GM18502 (cell line): Measurements from ENCODE around the gene NDFIP1.
"Not testable (repeated sequence)": the region's sequence is repeated elsewhere in the genome, so short reads cannot be mapped to it uniquely, and the experiment has no call there.

ENCODE experiments used
- ATAC-seq: cut with Tn5 transposase; IDR thresholded peaks from one replicate; pipeline ENCODE4 v1.9.1; 2021; ENCODE audit warnings: mild to moderate bottlenecking; ENCODE audit not compliant: unreplicated experiment, poor library complexity

The NDFIP1 gene

DNA sequence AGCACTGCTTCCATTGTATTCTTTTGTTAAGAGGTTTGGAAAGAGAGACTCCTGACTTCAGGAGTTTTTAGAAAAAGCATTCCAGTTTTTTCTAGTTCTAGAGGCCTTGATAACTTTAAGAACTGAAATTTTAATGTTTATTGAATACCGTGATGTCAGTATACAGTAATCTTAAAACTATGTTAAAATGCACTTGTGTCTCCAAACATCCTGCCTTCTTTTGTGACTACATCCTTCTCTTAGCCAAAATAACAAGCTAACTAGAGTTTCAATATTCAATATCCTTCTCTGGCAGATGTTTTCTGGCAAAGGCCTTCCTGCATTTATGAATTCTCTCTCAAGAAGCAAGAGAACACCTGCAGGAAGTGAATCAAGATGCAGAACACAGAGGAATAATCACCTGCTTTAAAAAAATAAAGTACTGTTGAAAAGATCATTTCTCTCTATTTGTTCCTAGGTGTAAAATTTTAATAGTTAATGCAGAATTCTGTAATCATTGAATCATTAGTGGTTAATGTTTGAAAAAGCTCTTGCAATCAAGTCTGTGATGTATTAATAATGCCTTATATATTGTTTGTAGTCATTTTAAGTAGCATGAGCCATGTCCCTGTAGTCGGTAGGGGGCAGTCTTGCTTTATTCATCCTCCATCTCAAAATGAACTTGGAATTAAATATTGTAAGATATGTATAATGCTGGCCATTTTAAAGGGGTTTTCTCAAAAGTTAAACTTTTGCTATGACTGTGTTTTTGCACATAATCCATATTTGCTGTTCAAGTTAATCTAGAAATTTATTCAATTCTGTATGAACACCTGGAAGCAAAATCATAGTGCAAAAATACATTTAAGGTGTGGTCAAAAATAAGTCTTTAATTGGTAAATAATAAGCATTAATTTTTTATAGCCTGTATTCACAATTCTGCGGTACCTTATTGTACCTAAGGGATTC is 43.1 kb downstream of the NDFIP1 start:
- ATAC-seq, result no peak

DNA sequence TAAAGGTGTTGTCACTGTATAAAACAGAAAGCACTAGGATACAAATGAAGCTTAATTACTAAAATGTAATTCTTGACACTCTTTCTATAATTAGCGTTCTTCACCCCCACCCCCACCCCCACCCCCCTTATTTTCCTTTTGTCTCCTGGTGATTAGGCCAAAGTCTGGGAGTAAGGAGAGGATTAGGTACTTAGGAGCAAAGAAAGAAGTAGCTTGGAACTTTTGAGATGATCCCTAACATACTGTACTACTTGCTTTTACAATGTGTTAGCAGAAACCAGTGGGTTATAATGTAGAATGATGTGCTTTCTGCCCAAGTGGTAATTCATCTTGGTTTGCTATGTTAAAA is 43.8 kb downstream of the NDFIP1 start:
- no peak for ATAC-seq

GRCh38 chr5:142153674-142154448 is 45.3 kb downstream of the NDFIP1 start:
- no peak for ATAC-seq

DNA sequence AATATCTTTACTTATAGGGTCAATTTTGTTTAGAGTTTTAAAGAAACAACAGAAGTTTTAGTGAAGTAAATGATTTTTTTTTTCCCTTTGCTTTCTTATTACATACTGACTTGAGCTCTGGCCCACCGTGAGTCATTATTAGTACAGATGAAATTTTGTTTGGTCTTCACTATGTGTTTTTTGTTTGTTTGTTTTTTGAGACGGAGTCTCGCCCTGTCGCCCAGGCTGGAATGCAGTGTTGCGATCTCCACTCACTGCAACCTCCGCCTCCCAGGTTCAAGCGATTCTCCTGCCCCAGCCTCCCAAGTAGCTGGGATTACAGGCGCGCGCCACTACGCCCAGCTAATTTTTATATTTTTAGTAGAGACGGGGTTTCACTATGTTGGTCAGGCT is 45.9 kb downstream of the NDFIP1 start:
- ATAC-seq, result not testable (repeated sequence)

GRCh38 chr5:142156839-142157463 is 48.4 kb downstream of the NDFIP1 start:
- ATAC-seq, result no peak

GRCh38 chr5:142159354-142159753 is 50.8 kb downstream of the NDFIP1 start:
- ATAC-seq, result no peak

DNA sequence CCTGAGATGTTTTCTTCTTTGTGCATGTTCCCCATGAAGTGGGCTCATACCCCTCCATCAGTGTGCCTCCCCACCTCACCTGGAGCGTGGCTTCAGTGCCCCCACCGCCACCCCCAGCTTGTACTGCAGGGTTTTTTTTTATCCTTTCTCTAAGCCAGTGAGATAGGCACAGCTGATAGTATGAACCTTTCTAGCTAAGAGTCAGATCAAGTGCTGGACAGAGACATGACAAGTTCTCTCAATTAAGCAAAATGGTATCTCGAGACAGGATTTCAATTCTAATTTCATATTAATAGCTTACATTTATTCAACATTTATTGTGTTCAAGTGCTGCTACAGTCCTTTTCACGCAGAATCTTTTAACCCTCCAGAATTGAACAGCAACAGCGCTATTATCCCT is 55.7 kb downstream of the NDFIP1 start:
- ATAC-seq, result no peak

- no peak for ATAC-seq
Measured at GRCh38 chr5:142166754-142167153, 58.2 kb downstream of the NDFIP1 start.

GRCh38 chr5:142167458-142167857 is 58.9 kb downstream of the NDFIP1 start:
- no peak for ATAC-seq

- no peak for ATAC-seq
Measured at GRCh38 chr5:142168365-142168764, 59.8 kb downstream of the NDFIP1 start.

GRCh38 chr5:142170254-142170953 is 61.8 kb downstream of the NDFIP1 start:
- no peak for ATAC-seq

- no peak for ATAC-seq
Measured at GRCh38 chr5:142171270-142171669, 62.7 kb downstream of the NDFIP1 start.

- no peak for ATAC-seq
Measured at GRCh38 chr5:142175039-142175438, 66.5 kb downstream of the NDFIP1 start.

DNA sequence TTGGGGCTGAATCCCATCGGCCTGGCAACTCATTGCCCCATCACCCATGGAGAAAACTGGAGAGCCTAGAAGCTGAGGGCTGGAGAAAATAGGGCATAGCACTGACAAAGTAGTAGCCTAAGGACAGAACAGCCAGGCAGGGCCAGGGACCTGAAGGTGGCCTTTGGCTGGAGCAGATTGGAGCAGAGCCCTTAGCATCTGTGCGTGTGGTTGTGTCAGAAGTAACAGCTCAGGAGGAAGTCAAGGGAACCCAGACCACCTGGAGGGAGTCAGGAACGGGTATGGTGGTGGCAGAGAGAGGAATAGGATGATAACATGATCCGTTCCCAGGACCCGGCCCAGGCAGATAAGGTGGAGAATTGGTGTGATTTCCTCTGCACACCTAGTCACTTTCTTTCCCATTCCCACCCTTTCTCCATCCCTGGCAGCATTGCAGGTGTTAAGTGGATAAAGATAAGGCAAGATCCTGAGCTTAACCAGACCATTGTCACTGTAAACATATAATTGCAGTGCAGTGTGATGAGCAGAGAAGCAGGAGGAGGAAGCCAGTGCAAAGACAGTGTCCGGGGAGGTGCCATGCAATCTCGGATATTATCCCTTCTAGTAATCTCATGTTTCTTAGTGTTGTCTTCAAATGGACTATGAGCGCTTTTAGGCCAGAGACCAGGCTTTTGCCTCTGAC is 67.0 kb downstream of the NDFIP1 start:
- ATAC-seq, result no peak

GRCh38 chr5:142176255-142176654 is 67.7 kb downstream of the NDFIP1 start:
- no peak for ATAC-seq

DNA sequence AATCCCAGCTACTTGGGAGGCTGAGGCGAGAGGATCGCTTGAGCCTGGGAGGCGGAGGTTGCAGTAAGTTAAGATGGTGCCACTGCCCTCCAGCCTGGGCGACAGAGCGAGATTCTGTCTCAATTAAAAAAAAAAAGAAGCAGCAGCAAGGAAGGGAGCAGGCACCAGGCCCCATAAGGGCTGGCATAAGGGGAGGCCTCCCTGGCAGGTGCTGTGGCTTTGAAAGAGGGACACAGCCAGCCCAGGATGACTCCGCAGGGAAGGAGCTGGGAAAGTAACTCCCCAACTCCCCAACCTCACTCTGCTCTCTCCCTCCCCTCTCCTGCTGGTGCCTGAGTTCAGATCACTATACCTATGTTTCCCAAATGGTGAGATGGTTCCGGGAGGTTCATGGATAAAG is 70.1 kb downstream of the NDFIP1 start:
- ATAC-seq, result no peak

GRCh38 chr5:142179776-142180387 is 71.3 kb downstream of the NDFIP1 start:
- ATAC-seq, result no peak

DNA sequence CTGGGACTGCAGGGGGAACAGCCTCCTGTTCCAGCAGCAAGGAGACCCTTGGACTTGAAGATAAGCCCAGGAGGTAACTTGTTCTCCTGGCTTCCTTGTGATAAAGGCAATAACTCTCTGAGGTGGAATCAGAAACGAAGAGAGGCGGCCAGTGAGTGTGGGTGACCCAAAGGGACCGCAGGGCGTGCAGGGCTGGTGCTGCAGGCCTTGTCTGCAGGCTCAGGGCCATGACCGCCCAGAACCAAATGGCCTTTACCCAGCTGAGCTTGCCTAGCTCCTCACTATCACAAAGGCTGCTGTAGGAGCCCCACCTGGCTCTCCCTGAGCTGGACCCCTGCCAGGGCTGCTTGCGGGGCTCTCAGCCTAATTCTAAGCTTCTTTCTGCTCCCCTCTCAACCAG is 72.5 kb downstream of the NDFIP1 start:
- no peak for ATAC-seq

- ATAC-seq, result no peak
Measured at GRCh38 chr5:142181547-142182163, 73.1 kb downstream of the NDFIP1 start.
